ENCODE measurements around the gene NPLOC4. TPM values are rescaled to one million over a fixed set of nuclear protein-coding genes. Genes with fewer than 3 reads are reported as not detected.

Gene NPLOC4
- total and polyA plus RNA-seq, 2 of the 13 experiments (the other 11 are each of a cell fraction or from before 2014, with no cell fraction given): 57.0 to 97.0 TPM

DNA sequence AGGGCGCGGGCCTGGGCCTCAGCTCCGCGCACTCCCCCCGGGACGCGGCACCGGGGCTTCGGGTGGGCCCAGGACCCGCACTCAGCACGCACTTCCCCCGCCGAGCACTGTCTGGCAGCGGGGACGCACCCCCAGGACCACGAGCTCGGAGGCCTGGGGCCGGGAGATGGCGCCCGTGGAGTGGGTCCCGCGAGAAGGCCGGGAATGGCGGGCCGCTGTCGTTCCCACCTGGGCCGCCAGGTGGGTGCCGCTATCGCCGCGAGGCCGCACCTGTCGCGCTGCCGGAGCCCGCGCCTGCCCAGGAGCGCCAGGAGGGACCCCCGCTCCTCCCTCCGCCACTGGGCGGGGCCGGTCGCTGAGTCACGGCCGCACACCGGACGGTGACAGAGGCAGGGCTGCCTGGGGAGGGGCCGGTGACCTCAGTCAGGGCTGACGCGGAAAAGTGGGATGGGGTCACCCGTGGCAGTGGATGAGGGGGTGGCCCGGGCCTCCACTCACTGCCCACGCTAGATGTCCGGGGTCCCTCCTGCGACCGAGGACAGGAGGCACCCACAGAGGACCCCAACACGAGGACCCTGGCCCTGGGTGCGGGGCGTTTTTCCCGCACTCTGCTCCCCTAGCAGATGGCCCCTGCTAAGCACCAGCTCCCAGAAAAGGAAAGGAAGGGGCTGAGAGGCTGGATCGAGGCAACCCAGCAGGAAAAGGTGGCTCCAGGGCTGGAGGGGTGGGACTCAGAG is 117.5 kb downstream of the NPLOC4 start (continued):
- TF ChIP-seq, protein P1, sequence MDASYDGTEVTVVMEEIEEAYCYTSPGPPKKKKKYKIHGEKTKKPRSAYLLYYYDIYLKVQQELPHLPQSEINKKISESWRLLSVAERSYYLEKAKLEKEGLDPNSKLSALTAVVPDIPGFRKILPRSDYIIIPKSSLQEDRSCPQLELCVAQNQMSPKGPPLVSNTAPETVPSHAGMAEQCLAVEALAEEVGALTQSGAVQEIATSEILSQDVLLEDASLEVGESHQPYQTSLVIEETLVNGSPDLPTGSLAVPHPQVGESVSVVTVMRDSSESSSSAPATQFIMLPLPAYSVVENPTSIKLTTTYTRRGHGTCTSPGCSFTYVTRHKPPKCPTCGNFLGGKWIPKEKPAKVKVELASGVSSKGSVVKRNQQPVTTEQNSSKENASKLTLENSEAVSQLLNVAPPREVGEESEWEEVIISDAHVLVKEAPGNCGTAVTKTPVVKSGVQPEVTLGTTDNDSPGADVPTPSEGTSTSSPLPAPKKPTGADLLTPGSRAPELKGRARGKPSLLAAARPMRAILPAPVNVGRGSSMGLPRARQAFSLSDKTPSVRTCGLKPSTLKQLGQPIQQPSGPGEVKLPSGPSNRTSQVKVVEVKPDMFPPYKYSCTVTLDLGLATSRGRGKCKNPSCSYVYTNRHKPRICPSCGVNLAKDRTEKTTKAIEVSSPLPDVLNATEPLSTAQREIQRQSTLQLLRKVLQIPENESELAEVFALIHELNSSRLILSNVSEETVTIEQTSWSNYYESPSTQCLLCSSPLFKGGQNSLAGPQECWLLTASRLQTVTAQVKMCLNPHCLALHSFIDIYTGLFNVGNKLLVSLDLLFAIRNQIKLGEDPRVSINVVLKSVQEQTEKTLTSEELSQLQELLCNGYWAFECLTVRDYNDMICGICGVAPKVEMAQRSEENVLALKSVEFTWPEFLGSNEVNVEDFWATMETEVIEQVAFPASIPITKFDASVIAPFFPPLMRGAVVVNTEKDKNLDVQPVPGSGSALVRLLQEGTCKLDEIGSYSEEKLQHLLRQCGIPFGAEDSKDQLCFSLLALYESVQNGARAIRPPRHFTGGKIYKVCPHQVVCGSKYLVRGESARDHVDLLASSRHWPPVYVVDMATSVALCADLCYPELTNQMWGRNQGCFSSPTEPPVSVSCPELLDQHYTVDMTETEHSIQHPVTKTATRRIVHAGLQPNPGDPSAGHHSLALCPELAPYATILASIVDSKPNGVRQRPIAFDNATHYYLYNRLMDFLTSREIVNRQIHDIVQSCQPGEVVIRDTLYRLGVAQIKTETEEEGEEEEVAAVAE (CRISPR knock-in tag; IDR thresholded peaks at IDR 0.05; ENCODE audit: borderline replicate concordance): no peak
- TF ChIP-seq ZNF572 (CRISPR knock-in tag; IDR thresholded peaks at IDR 0.05) (no peak), ZNF615 (CRISPR knock-in tag; IDR thresholded peaks at IDR 0.05; ENCODE audit: borderline replicate concordance) (no peak), KLF11 (CRISPR knock-in tag; IDR thresholded peaks at IDR 0.05) (no peak), NRL (CRISPR knock-in tag; IDR thresholded peaks at IDR 0.05; ENCODE audit: borderline replicate concordance) (no peak), KLF6 (CRISPR knock-in tag; IDR thresholded peaks at IDR 0.05) (no peak), ATAD3A (CRISPR knock-in tag; IDR thresholded peaks at IDR 0.05) (no peak), ZNF546 (CRISPR knock-in tag; conservative IDR thresholded peaks at IDR 0.05) (no peak; the same call in 1 of the 2 replicates), SETDB1 (CRISPR knock-in tag; IDR thresholded peaks at IDR 0.05; ENCODE audit: borderline replicate concordance) (no peak), MZF1 (CRISPR knock-in tag; IDR thresholded peaks at IDR 0.05; ENCODE audit: borderline replicate concordance) (no peak), NFRKB (IDR thresholded peaks at IDR 0.05) (no peak), CBFB (CRISPR knock-in tag; IDR thresholded peaks at IDR 0.05) (peak; percentile 29; the same call in 1 of the 2 replicates), AHR (CRISPR knock-in tag; IDR thresholded peaks at IDR 0.05) (no peak), GTF3A (CRISPR knock-in tag; conservative IDR thresholded peaks at IDR 0.05) (no peak; the same call in 1 of the 2 replicates), ZNF709 (CRISPR knock-in tag; IDR thresholded peaks at IDR 0.05) (no peak), ZNF44 (CRISPR knock-in tag; IDR thresholded peaks at IDR 0.05) (no peak), REPIN1 (CRISPR knock-in tag; IDR thresholded peaks at IDR 0.05; ENCODE audit: borderline replicate concordance, low read depth) (no peak)
- TF ChIP-seq, protein P2, sequence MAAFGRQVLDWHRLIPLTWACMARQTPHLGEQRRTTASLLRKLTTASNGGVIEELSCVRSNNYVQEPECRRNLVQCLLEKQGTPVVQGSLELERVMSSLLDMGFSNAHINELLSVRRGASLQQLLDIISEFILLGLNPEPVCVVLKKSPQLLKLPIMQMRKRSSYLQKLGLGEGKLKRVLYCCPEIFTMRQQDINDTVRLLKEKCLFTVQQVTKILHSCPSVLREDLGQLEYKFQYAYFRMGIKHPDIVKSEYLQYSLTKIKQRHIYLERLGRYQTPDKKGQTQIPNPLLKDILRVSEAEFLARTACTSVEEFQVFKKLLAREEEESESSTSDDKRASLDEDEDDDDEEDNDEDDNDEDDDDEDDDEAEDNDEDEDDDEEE (CRISPR knock-in tag; IDR thresholded peaks at IDR 0.05): peak; percentile 18; the same call in 1 of the 2 replicates
- TF ChIP-seq, protein P3, sequence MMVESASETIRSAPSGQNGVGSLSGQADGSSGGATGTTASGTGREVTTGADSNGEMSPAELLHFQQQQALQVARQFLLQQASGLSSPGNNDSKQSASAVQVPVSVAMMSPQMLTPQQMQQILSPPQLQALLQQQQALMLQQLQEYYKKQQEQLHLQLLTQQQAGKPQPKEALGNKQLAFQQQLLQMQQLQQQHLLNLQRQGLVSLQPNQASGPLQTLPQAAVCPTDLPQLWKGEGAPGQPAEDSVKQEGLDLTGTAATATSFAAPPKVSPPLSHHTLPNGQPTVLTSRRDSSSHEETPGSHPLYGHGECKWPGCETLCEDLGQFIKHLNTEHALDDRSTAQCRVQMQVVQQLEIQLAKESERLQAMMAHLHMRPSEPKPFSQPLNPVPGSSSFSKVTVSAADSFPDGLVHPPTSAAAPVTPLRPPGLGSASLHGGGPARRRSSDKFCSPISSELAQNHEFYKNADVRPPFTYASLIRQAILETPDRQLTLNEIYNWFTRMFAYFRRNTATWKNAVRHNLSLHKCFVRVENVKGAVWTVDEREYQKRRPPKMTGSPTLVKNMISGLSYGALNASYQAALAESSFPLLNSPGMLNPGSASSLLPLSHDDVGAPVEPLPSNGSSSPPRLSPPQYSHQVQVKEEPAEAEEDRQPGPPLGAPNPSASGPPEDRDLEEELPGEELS (CRISPR knock-in tag; IDR thresholded peaks at IDR 0.05): no peak
- TF ChIP-seq, protein P4, sequence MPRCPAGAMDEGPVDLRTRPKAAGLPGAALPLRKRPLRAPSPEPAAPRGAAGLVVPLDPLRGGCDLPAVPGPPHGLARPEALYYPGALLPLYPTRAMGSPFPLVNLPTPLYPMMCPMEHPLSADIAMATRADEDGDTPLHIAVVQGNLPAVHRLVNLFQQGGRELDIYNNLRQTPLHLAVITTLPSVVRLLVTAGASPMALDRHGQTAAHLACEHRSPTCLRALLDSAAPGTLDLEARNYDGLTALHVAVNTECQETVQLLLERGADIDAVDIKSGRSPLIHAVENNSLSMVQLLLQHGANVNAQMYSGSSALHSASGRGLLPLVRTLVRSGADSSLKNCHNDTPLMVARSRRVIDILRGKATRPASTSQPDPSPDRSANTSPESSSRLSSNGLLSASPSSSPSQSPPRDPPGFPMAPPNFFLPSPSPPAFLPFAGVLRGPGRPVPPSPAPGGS (CRISPR knock-in tag; IDR thresholded peaks at IDR 0.05): peak; percentile 60; the same call in 1 of the 2 replicates
- TF ChIP-seq, protein P5, sequence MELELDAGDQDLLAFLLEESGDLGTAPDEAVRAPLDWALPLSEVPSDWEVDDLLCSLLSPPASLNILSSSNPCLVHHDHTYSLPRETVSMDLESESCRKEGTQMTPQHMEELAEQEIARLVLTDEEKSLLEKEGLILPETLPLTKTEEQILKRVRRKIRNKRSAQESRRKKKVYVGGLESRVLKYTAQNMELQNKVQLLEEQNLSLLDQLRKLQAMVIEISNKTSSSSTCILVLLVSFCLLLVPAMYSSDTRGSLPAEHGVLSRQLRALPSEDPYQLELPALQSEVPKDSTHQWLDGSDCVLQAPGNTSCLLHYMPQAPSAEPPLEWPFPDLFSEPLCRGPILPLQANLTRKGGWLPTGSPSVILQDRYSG (CRISPR knock-in tag; IDR thresholded peaks at IDR 0.05): no peak

Data from HepG2 (cell line).